HepG2 (cell line): Measurements from ENCODE around the gene BABAM1. TPM values are rescaled to one million over a fixed set of nuclear protein-coding genes. Genes with fewer than 3 reads are reported as not detected.

Experiments used
- CEBPB ChIP-seq: IDR thresholded peaks from 2 replicates; pipeline ENCODE4 v1.6.1; 2011; ENCODE audit warnings: low read depth, low read length, improper control_type of control experiment, borderline replicate concordance
- CENPX ChIP-seq: sonication (generic); formaldehyde crosslinking; IDR thresholded peaks from 2 replicates; pipeline ENCODE4 v1.9.0; 2021; ENCODE audit warnings: mild to moderate bottlenecking, missing genetic modification reagents, moderate library complexity
- GPN1 ChIP-seq: sonication (generic); formaldehyde crosslinking; IDR thresholded peaks from 2 replicates; pipeline ENCODE4 v1.5.1; 2020; ENCODE audit warnings: missing genetic modification reagents, borderline replicate concordance
- MEIS2 ChIP-seq: sonication (generic); formaldehyde crosslinking; IDR thresholded peaks from 2 replicates; pipeline ENCODE4 v1.9.0; 2021; ENCODE audit warnings: mild to moderate bottlenecking, missing genetic modification reagents
- RARA ChIP-seq: IDR thresholded peaks from 2 replicates; pipeline ENCODE4 v1.6.1; 2016; ENCODE audit warnings: missing genetic modification reagents, missing compliant biosample characterization
- RBM39 ChIP-seq: fragments of 200-400 bp; formaldehyde crosslinking; IDR thresholded peaks from one replicate; pipeline ENCODE4 v1.6.1; 2018; ENCODE audit warnings: antibody characterized with exemption, mild to moderate bottlenecking, low read depth, low read length; ENCODE audit not compliant: poor library complexity, severe bottlenecking
- SKI ChIP-seq: fragments of 450-650 bp; IDR thresholded peaks from one replicate; pipeline ENCODE4 v1.6.1; 2018; ENCODE audit warnings: mild to moderate bottlenecking; ENCODE audit not compliant: partially characterized antibody
- SMAD3 ChIP-seq: sonication (generic); formaldehyde crosslinking; IDR thresholded peaks from 2 replicates; pipeline ENCODE4 v1.4.0; 2020; ENCODE audit warnings: missing genetic modification reagents
- SOX6 ChIP-seq, 2 experiments: fragments of 450-650 bp in 1 of 2; sonication (generic) in 1 of 2; formaldehyde crosslinking in 1 of 2; IDR thresholded peaks; 2 replicates each; pipeline versions ENCODE4 v1.4.0 to v1.6.1; 2017 to 2020; ENCODE audit warnings: antibody characterized with exemption in 1 of 2, mild to moderate bottlenecking in 1 of 2, missing genetic modification reagents in 1 of 2
- THAP11 ChIP-seq: IDR thresholded peaks from 2 replicates; pipeline ENCODE4 v1.6.1; 2016; ENCODE audit warnings: missing biosample characterization, missing genetic modification reagents
- ZBTB3 ChIP-seq: sonication (generic); formaldehyde crosslinking; IDR thresholded peaks from 2 replicates; pipeline ENCODE4 v1.4.0; 2020; ENCODE audit warnings: low read depth, mild to moderate bottlenecking, moderate library complexity, missing genetic modification reagents, borderline replicate concordance
- ZBTB7B ChIP-seq: sonication (generic); formaldehyde crosslinking; IDR thresholded peaks from 2 replicates; pipeline ENCODE4 v1.4.0; 2020; ENCODE audit warnings: missing genetic modification reagents
- ZMYM3 ChIP-seq: sonication (generic); formaldehyde crosslinking; IDR thresholded peaks from 2 replicates; pipeline ENCODE4 v1.5.1; 2020; ENCODE audit warnings: mild to moderate bottlenecking, missing genetic modification reagents
- ZNF253 ChIP-seq: sonication (generic); formaldehyde crosslinking; IDR thresholded peaks from 2 replicates; pipeline ENCODE4 v1.8.0; 2022; ENCODE audit warnings: mild to moderate bottlenecking, missing genetic modification reagents, borderline replicate concordance
- ZNF274 ChIP-seq: sonication (generic); formaldehyde crosslinking; IDR thresholded peaks from 2 replicates; pipeline ENCODE4 v1.5.1; 2020; ENCODE audit warnings: mild to moderate bottlenecking, missing genetic modification reagents
- ZNF3 ChIP-seq: IDR thresholded peaks from 2 replicates; pipeline ENCODE4 v1.7.0; 2017; ENCODE audit warnings: inconsistent platforms
- ZNF33A ChIP-seq: sonication (generic); formaldehyde crosslinking; IDR thresholded peaks from 2 replicates; pipeline ENCODE4 v1.5.1; 2020; ENCODE audit warnings: missing genetic modification reagents, mild to moderate bottlenecking, moderate library complexity, borderline replicate concordance
- ZNF34 ChIP-seq: sonication (generic); formaldehyde crosslinking; IDR thresholded peaks from 2 replicates; pipeline ENCODE4 v1.4.0; 2020; ENCODE audit warnings: mild to moderate bottlenecking, missing genetic modification reagents, borderline replicate concordance
- ZNF343 ChIP-seq: sonication (generic); formaldehyde crosslinking; IDR thresholded peaks from 2 replicates; pipeline ENCODE4 v1.4.0; 2020; ENCODE audit warnings: mild to moderate bottlenecking, missing genetic modification reagents
- ZNF350 ChIP-seq: sonication (generic); formaldehyde crosslinking; IDR thresholded peaks from 2 replicates; pipeline ENCODE4 v1.4.0; 2020; ENCODE audit warnings: mild to moderate bottlenecking, low read depth, missing genetic modification reagents, borderline replicate concordance
- ZNF383 ChIP-seq: sonication (generic); formaldehyde crosslinking; IDR thresholded peaks from 2 replicates; pipeline ENCODE4 v1.4.0; 2020; ENCODE audit warnings: missing genetic modification reagents, mild to moderate bottlenecking, borderline replicate concordance
- ZNF430 ChIP-seq: sonication (generic); formaldehyde crosslinking; IDR thresholded peaks from 2 replicates; pipeline ENCODE4 v1.9.0; 2021; ENCODE audit warnings: mild to moderate bottlenecking, missing genetic modification reagents
- ZNF558 ChIP-seq: sonication (generic); formaldehyde crosslinking; IDR thresholded peaks from 2 replicates; pipeline ENCODE4 v1.9.0; 2022; ENCODE audit warnings: mild to moderate bottlenecking, missing genetic modification reagents, borderline replicate concordance
- ZNF7 ChIP-seq: IDR thresholded peaks from 2 replicates; pipeline ENCODE4 v1.6.1; 2016; ENCODE audit warnings: missing biosample characterization, missing genetic modification reagents
- polyA plus RNA-seq, 8 experiments: library from polyadenylated mRNA; depleted of rRNA in 3 of 8; stranded (reverse) in 7 of 8; unstranded in 1 of 8; fragments of >200 nt; fragmentation: Illumina TruSeq in 4 of 8; extraction: Trizol in 4 of 8; gene quantifications; 2 replicates each; pipeline versions ENCODE4 v1.2.1 to v1.2.3, GENCODE V29; 2011 to 2016; ENCODE audit warnings: low read depth in 4 of 8, missing spikeins in 1 of 8, mixed read lengths in 1 of 8; ENCODE audit not compliant: insufficient read depth in 1 of 8
- total RNA-seq, 5 experiments: library from RNA; depleted of rRNA; stranded (reverse); fragments of >200 nt; fragmentation: Illumina TruSeq; extraction: Trizol; gene quantifications; 2 replicates each; pipeline ENCODE4 v1.2.3, GENCODE V29; 2016; ENCODE audit warnings: low read depth in 1 of 5
- TF ChIP-seq, protein P1 (sequence below): sonication (generic); IDR thresholded peaks from 2 replicates; pipeline ENCODE4 v1.6.1; 2016; ENCODE audit warnings: low read depth, borderline replicate concordance
- TF ChIP-seq, protein P2 (sequence below): IDR thresholded peaks from 2 replicates; pipeline ENCODE4 v1.6.1; 2016; ENCODE audit warnings: low read depth, borderline replicate concordance
- TF ChIP-seq, protein P3 (sequence below): IDR thresholded peaks from 2 replicates; pipeline ENCODE4 v1.6.1; 2016; ENCODE audit warnings: missing biosample characterization, missing genetic modification reagents, low read depth
- TF ChIP-seq, protein P4 (sequence below): sonication (generic); formaldehyde crosslinking; IDR thresholded peaks from 2 replicates; pipeline ENCODE4 v1.4.0; 2020; ENCODE audit warnings: missing genetic modification reagents, borderline replicate concordance

The BABAM1 gene
- total and polyA plus RNA-seq, 2 of the 13 experiments (the other 11 are each of a cell fraction or from before 2014, with no cell fraction given), result 70.0 to 82.0 TPM

DNA sequence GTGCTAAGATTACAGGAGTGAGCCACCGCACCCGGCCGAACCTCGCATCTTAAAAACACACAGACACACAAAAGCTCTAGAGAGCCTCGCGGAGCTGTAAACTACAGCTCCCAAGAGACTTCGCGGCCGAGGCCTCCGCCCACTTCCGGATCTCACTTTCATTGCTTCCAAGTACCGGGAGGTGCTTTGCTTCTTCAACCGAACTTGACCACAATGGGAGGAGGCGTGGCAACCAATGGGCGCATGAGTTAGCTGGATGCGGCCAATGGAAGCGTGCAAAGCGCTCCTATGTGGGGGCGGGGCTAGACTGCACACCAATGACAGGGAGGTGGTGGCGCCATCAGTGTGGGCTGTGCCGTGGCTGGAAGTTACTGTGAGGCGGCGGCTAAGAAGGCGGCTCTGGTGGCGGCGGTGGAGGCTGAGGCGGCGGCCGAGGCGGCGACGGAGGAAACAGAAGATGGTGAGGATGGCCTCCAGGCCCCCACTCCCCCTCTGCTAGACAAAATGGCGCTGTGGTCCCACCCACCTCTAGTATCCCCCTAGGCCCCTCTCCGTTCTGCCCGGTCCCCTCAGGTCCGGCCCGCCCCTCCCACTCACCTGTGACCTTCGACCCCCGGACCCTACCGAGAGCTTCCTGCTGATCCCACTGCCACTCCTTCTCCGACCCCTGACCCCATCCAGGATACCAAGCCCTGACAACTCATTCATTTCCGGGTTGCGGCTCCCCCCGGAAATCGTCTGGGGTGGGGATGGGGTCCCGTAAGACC lies 42.1 kb downstream of the BABAM1 start, which contains the start of gene DDA1 (continued):
- TF ChIP-seq, protein P1, sequence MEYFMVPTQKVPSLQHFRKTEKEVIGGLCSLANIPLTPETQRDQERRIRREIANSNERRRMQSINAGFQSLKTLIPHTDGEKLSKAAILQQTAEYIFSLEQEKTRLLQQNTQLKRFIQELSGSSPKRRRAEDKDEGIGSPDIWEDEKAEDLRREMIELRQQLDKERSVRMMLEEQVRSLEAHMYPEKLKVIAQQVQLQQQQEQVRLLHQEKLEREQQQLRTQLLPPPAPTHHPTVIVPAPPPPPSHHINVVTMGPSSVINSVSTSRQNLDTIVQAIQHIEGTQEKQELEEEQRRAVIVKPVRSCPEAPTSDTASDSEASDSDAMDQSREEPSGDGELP, result no peak
- TF ChIP-seq, protein P2, sequence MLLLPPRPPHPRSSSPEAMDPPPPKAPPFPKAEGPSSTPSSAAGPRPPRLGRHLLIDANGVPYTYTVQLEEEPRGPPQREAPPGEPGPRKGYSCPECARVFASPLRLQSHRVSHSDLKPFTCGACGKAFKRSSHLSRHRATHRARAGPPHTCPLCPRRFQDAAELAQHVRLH (CRISPR knock-in tag), result no peak
- TF ChIP-seq ZBTB7B (CRISPR knock-in tag), result no peak
- TF ChIP-seq SKI, result no peak
- no peak for TF ChIP-seq ZNF558 (CRISPR knock-in tag)
- TF ChIP-seq ZNF33A (CRISPR knock-in tag), result no peak
- no peak for TF ChIP-seq SOX6 (IDR thresholded peaks at IDR 0.05)
- peak; percentile 15 for TF ChIP-seq SOX6 (CRISPR knock-in tag; IDR thresholded peaks at IDR 0.05)
- no peak for TF ChIP-seq CENPX
- peak; percentile 20; the same call in 1 of the 2 replicates for TF ChIP-seq MEIS2 (CRISPR knock-in tag)
- TF ChIP-seq GPN1 (CRISPR knock-in tag), result no peak
- TF ChIP-seq ZNF3 (CRISPR knock-in tag), result no peak
- no peak for TF ChIP-seq ZNF7 (CRISPR knock-in tag)
- TF ChIP-seq RARA (CRISPR knock-in tag), result no peak
- peak; percentile 55 for TF ChIP-seq ZMYM3
- TF ChIP-seq, protein P3, sequence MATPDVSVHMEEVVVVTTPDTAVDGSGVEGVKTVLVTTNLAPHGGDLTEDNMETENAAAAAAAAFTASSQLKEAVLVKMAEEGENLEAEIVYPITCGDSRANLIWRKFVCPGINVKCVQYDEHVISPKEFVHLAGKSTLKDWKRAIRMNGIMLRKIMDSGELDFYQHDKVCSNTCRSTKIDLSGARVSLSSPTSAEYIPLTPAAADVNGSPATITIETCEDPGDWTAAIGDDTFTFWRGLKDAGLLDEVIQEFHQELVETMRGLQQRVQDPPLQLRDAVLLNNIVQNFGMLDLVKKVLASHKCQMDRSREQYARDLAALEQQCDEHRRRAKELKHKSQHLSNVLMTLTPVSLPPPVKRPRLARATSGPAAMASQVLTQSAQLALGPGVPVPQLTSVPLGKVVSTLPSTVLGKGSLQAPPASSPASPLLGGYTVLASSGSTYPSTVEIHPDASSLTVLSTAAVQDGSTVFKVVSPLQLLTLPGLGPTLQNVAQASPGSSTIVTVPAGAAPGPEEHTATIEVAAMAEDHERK (CRISPR knock-in tag), result no peak
- no peak for TF ChIP-seq ZNF34
- no peak for TF ChIP-seq ZNF383 (CRISPR knock-in tag)
- TF ChIP-seq THAP11, result peak; percentile 97
- TF ChIP-seq ZNF430 (CRISPR knock-in tag), result peak; percentile 68; the same call in 1 of the 2 replicates
- TF ChIP-seq, protein P4, sequence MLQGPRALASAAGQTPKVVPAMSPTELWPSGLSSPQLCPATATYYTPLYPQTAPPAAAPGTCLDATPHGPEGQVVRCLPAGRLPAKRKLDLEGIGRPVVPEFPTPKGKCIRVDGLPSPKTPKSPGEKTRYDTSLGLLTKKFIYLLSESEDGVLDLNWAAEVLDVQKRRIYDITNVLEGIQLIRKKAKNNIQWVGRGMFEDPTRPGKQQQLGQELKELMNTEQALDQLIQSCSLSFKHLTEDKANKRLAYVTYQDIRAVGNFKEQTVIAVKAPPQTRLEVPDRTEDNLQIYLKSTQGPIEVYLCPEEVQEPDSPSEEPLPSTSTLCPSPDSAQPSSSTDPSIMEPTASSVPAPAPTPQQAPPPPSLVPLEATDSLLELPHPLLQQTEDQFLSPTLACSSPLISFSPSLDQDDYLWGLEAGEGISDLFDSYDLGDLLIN (CRISPR knock-in tag), result no peak
- peak; percentile 61 for TF ChIP-seq ZNF350 (CRISPR knock-in tag)
- 0 out of 2 replicates have a peak, but pooled peaks have one; percentile 12 for TF ChIP-seq ZBTB3
- no peak for TF ChIP-seq ZNF253 (CRISPR knock-in tag)
- no peak for TF ChIP-seq CEBPB
- TF ChIP-seq ZNF274 (CRISPR knock-in tag), result no peak
- no peak for TF ChIP-seq RBM39
- no peak for TF ChIP-seq SMAD3 (CRISPR knock-in tag)
- peak; percentile 27; the same call in 1 of the 2 replicates for TF ChIP-seq ZNF343 (CRISPR knock-in tag)
